ENCODE measurements around the gene ANK2.

The ANK2 gene

GRCh38 chr4:113332701-113333100 lies 283.2 kb downstream of the ANK2 start:
- H3K9me2 ChIP-seq (replicated peaks; ENCODE audit: low read depth, low read length), result no peaks in the 10 kb centered on the region
- H3K9me3 ChIP-seq (ENCODE audit: insufficient read depth, low read depth, low read length), result no peaks in the 10 kb centered on the region
- no peak overlapping the region for H3K4me2 ChIP-seq (ENCODE audit: low read depth, low read length, poor library complexity, severe bottlenecking)
- H3K79me2 ChIP-seq (ENCODE audit: insufficient read depth, low read length), result no peaks in the 10 kb centered on the region
- H3K4me3 ChIP-seq (ENCODE audit: low read length, poor library complexity, severe bottlenecking), result no peak overlapping the region
- TF ChIP-seq EZH2phosphoT487 (IDR thresholded peaks at IDR 0.05; ENCODE audit: borderline replicate concordance), result no peak
- TF ChIP-seq CTCF (conservative IDR thresholded peaks at IDR 0.05; ENCODE audit: low read length), result no peak
- H3K27me3 ChIP-seq (ENCODE audit: insufficient read depth, low read length, poor library complexity, severe bottlenecking), result no peaks in the 10 kb centered on the region
- H3F3A ChIP-seq (ENCODE audit: low read depth), result no peaks in the 10 kb centered on the region
- H3K36me3 ChIP-seq (ENCODE audit: insufficient read depth, low read length), result no peaks in the 10 kb centered on the region
- H3K9ac ChIP-seq (ENCODE audit: low read depth, low read length, poor library complexity, severe bottlenecking), result no peak overlapping the region
- H2AFZ ChIP-seq (ENCODE audit: low read length), result 0 out of 2 replicates have a peak overlapping the region, but pooled peaks have one; percentile 42
- H3K4me1 ChIP-seq (ENCODE audit: insufficient read depth, low read length, poor library complexity, severe bottlenecking), result peaks cover 3% of the 10 kb centered on the region
- no peaks in the 10 kb centered on the region for H4K20me1 ChIP-seq (ENCODE audit: insufficient read depth, low read length, poor library complexity, severe bottlenecking)

GRCh38 chr4:113335746-113336145 lies 286.3 kb downstream of the ANK2 start:
- no peaks in the 10 kb centered on the region for H3K4me1 ChIP-seq (ENCODE audit: insufficient read depth, low read length, poor library complexity, severe bottlenecking)
- H3K9me2 ChIP-seq (replicated peaks; ENCODE audit: low read depth, low read length), result no peaks in the 10 kb centered on the region
- no peaks in the 10 kb centered on the region for H3K9me3 ChIP-seq (ENCODE audit: insufficient read depth, low read depth, low read length)
- H3F3A ChIP-seq (ENCODE audit: low read depth), result no peaks in the 10 kb centered on the region
- H3K9ac ChIP-seq (ENCODE audit: low read depth, low read length, poor library complexity, severe bottlenecking), result no peak overlapping the region
- H2AFZ ChIP-seq (ENCODE audit: low read length), result no peak overlapping the region
- no peaks in the 10 kb centered on the region for H3K36me3 ChIP-seq (ENCODE audit: insufficient read depth, low read length)
- H3K27me3 ChIP-seq (ENCODE audit: insufficient read depth, low read length, poor library complexity, severe bottlenecking), result no peaks in the 10 kb centered on the region
- H4K20me1 ChIP-seq (ENCODE audit: insufficient read depth, low read length, poor library complexity, severe bottlenecking), result no peaks in the 10 kb centered on the region
- H3K4me2 ChIP-seq (ENCODE audit: low read depth, low read length, poor library complexity, severe bottlenecking), result no peak overlapping the region
- H3K79me2 ChIP-seq (ENCODE audit: insufficient read depth, low read length), result no peaks in the 10 kb centered on the region
- TF ChIP-seq EZH2phosphoT487 (IDR thresholded peaks at IDR 0.05; ENCODE audit: borderline replicate concordance), result no peak
- no peak overlapping the region for H3K4me3 ChIP-seq (ENCODE audit: low read length, poor library complexity, severe bottlenecking)

GRCh38 chr4:113336556-113336955 lies 287.1 kb downstream of the ANK2 start:
- Histone ChIP-seq H4K20me1 (ENCODE audit: insufficient read depth, low read length, poor library complexity, severe bottlenecking) (no peaks in the 10 kb centered on the region), H2AFZ (ENCODE audit: low read length) (no peak overlapping the region), H3K27me3 (ENCODE audit: insufficient read depth, low read length, poor library complexity, severe bottlenecking) (no peaks in the 10 kb centered on the region), H3K9ac (ENCODE audit: low read depth, low read length, poor library complexity, severe bottlenecking) (no peak overlapping the region), H3K79me2 (ENCODE audit: insufficient read depth, low read length) (no peaks in the 10 kb centered on the region), H3K9me2 (replicated peaks; ENCODE audit: low read depth, low read length) (no peaks in the 10 kb centered on the region), H3K4me1 (ENCODE audit: insufficient read depth, low read length, poor library complexity, severe bottlenecking) (no peaks in the 10 kb centered on the region), H3F3A (ENCODE audit: low read depth) (no peaks in the 10 kb centered on the region), H3K4me3 (ENCODE audit: low read length, poor library complexity, severe bottlenecking) (no peak overlapping the region), H3K9me3 (ENCODE audit: insufficient read depth, low read depth, low read length) (no peaks in the 10 kb centered on the region), H3K4me2 (ENCODE audit: low read depth, low read length, poor library complexity, severe bottlenecking) (no peak overlapping the region), H3K36me3 (ENCODE audit: insufficient read depth, low read length) (no peaks in the 10 kb centered on the region)
- TF ChIP-seq CTCF (conservative IDR thresholded peaks at IDR 0.05; ENCODE audit: low read length), result no peak
- TF ChIP-seq EZH2phosphoT487 (IDR thresholded peaks at IDR 0.05; ENCODE audit: borderline replicate concordance), result no peak

- Histone ChIP-seq H3K79me2 (ENCODE audit: insufficient read depth, low read length) (no peaks in the 10 kb centered on the region), H3K9me3 (ENCODE audit: insufficient read depth, low read depth, low read length) (no peaks in the 10 kb centered on the region), H4K20me1 (ENCODE audit: insufficient read depth, low read length, poor library complexity, severe bottlenecking) (no peaks in the 10 kb centered on the region), H2AFZ (ENCODE audit: low read length) (no peak overlapping the region), H3K27me3 (ENCODE audit: insufficient read depth, low read length, poor library complexity, severe bottlenecking) (no peaks in the 10 kb centered on the region), H3K4me3 (ENCODE audit: low read length, poor library complexity, severe bottlenecking) (no peak overlapping the region), H3K36me3 (ENCODE audit: insufficient read depth, low read length) (no peaks in the 10 kb centered on the region), H3K9me2 (replicated peaks; ENCODE audit: low read depth, low read length) (no peaks in the 10 kb centered on the region), H3K9ac (ENCODE audit: low read depth, low read length, poor library complexity, severe bottlenecking) (no peak overlapping the region), H3F3A (ENCODE audit: low read depth) (no peaks in the 10 kb centered on the region), H3K4me2 (ENCODE audit: low read depth, low read length, poor library complexity, severe bottlenecking) (no peak overlapping the region), H3K4me1 (ENCODE audit: insufficient read depth, low read length, poor library complexity, severe bottlenecking) (no peaks in the 10 kb centered on the region)
- TF ChIP-seq EZH2phosphoT487 (IDR thresholded peaks at IDR 0.05; ENCODE audit: borderline replicate concordance) (no peak), CTCF (conservative IDR thresholded peaks at IDR 0.05; ENCODE audit: low read length) (no peak)
Observed at GRCh38 chr4:113339430-113339813, 290.0 kb downstream of the ANK2 start.

Measured in Loucy (cell line).